ENCODE measurements around the gene GPR132. TPM values are rescaled to one million over a fixed set of nuclear protein-coding genes. Genes with fewer than 3 reads are reported as not detected.

Gene GPR132
- total RNA-seq, 1 donor from 2014 or later, result 2.2 TPM

DNA sequence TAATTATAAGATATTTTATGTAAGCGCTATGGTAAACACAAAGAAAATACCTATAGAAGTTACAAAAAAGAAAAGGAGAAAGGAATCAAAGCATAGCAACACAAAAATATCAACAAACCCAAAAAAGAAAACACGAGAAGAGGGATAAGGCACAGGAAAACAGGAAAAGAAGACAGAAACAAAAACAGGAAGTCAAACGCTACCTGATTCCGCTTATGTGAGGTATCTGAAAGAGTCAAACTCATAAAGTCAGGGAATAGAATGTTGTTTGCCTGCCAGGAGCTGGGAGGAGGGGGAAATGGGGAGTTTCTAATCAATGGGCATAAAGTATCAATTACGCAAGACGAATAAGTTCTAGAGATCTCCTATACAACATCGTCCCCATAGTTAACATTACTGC is 39.9 kb upstream of the GPR132 start:
- H3K27me3 Mint-ChIP-seq (ENCODE audit: low read depth, unreplicated experiment), result peaks cover 60% of the 10 kb centered on the region
- Histone ChIP-seq H3K27ac (ENCODE audit: low read depth, low read length) (no peak overlapping the region), H4K20me1 (ENCODE audit: insufficient read depth, low read length) (no peaks in the 10 kb centered on the region), H3K27me3 (ENCODE audit: insufficient read depth, low read length) (peaks cover 38% of the 10 kb centered on the region), H2AFZ (ENCODE audit: low read depth, low read length) (no peak overlapping the region), H3K36me3 (ENCODE audit: insufficient read depth, low read length) (no peaks in the 10 kb centered on the region), H3K4me3 (ENCODE audit: insufficient read depth, low read depth, low read length) (no peak overlapping the region), H3K9ac (ENCODE audit: low read length) (no peak overlapping the region), H3K9me3 (ENCODE audit: insufficient read depth, low read depth, low read length) (no peaks in the 10 kb centered on the region), H3K4me1 (ENCODE audit: insufficient read depth, low read length) (no peaks in the 10 kb centered on the region), H3K4me2 (ENCODE audit: low read length) (no peak overlapping the region), H3K79me2 (ENCODE audit: insufficient read depth, low read length) (no peaks in the 10 kb centered on the region)
- no peak overlapping the region for H3K4me3 Mint-ChIP-seq (ENCODE audit: unreplicated experiment)
- no peak overlapping the region for H3K27ac Mint-ChIP-seq (ENCODE audit: unreplicated experiment)
- peaks cover 5% of the 10 kb centered on the region for H3K9me3 Mint-ChIP-seq (ENCODE audit: unreplicated experiment)
- TF ChIP-seq, protein P1, sequence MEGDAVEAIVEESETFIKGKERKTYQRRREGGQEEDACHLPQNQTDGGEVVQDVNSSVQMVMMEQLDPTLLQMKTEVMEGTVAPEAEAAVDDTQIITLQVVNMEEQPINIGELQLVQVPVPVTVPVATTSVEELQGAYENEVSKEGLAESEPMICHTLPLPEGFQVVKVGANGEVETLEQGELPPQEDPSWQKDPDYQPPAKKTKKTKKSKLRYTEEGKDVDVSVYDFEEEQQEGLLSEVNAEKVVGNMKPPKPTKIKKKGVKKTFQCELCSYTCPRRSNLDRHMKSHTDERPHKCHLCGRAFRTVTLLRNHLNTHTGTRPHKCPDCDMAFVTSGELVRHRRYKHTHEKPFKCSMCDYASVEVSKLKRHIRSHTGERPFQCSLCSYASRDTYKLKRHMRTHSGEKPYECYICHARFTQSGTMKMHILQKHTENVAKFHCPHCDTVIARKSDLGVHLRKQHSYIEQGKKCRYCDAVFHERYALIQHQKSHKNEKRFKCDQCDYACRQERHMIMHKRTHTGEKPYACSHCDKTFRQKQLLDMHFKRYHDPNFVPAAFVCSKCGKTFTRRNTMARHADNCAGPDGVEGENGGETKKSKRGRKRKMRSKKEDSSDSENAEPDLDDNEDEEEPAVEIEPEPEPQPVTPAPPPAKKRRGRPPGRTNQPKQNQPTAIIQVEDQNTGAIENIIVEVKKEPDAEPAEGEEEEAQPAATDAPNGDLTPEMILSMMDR (IDR thresholded peaks at IDR 0.05; ENCODE audit: insufficient read depth, low read depth, low read length), result no peak
- TF ChIP-seq EZH2 (IDR thresholded peaks at IDR 0.05; ENCODE audit: insufficient read depth, low read length), result no peak
- DNase-seq (ENCODE audit: low read depth) (no peak), FAIRE-seq (no peak)
- no peaks in the 10 kb centered on the region for H3K4me1 Mint-ChIP-seq (ENCODE audit: low read depth, unreplicated experiment)
- H3K36me3 Mint-ChIP-seq (ENCODE audit: low read depth, unreplicated experiment), result no peaks in the 10 kb centered on the region

DNA sequence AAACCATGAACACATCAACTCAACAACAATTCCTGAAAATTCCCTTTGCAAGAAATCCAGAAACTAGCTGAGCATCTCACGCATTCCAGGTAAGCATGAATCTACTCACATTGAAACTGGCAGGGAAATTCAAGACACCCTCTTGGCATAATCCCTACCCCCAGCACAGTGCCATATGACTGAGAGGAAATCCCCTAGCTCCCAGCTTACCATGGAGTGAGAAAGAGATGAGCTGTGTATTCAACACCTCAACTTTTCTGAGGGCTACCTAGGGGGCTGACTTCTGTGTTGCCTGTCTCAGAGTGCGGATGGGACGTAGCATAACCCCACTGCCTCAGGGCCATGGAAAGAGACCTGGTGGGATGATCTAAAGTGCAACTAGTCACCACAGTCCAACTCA is 37.7 kb upstream of the GPR132 start:
- peaks cover 21% of the 10 kb centered on the region for H3K9me3 Mint-ChIP-seq (ENCODE audit: unreplicated experiment)

DNA sequence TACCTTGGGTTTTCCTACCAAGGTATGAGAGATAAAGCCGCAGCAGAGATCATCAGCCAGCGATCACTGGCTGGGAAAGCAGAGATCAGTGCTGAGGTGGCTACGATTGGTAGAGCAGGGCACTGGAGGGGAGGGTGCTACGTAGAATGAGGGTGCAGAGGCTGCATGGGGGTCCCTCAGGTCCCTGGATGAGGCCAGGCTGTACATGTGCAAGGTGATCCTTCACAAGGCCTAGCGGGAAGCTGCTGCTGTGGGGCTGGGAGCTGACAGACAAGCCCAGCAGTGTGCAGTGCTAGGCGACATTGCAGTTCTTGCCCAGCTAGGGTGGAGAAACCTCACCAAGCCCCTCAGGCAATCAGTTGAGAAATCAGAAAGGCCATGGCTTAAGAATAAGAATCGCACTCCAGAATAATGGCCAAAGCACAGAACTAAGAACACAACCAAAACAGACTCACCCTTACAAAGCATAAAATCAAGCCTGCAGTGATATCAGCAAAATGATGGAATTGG is 37.2 kb upstream of the GPR132 start:
- Histone ChIP-seq H3K36me3 (ENCODE audit: insufficient read depth, low read length) (no peaks in the 10 kb centered on the region), H3K9ac (ENCODE audit: low read length) (no peak overlapping the region), H2AFZ (ENCODE audit: low read depth, low read length) (no peak overlapping the region), H3K79me2 (ENCODE audit: insufficient read depth, low read length) (no peaks in the 10 kb centered on the region), H4K20me1 (ENCODE audit: insufficient read depth, low read length) (no peaks in the 10 kb centered on the region), H3K4me1 (ENCODE audit: insufficient read depth, low read length) (no peaks in the 10 kb centered on the region), H3K4me3 (ENCODE audit: insufficient read depth, low read depth, low read length) (no peak overlapping the region), H3K4me2 (ENCODE audit: low read length) (no peak overlapping the region), H3K9me3 (ENCODE audit: insufficient read depth, low read depth, low read length) (peaks cover 6% of the 10 kb centered on the region), H3K27me3 (ENCODE audit: insufficient read depth, low read length) (peaks cover 31% of the 10 kb centered on the region), H3K27ac (ENCODE audit: low read depth, low read length) (no peak overlapping the region)
- Mint-ChIP-seq H3K9me3 (ENCODE audit: unreplicated experiment) (peaks cover 21% of the 10 kb centered on the region), H3K36me3 (ENCODE audit: low read depth, unreplicated experiment) (no peaks in the 10 kb centered on the region), H3K27ac (ENCODE audit: unreplicated experiment) (no peak overlapping the region), H3K4me3 (ENCODE audit: unreplicated experiment) (no peak overlapping the region), H3K4me1 (ENCODE audit: low read depth, unreplicated experiment) (no peaks in the 10 kb centered on the region), H3K27me3 (ENCODE audit: low read depth, unreplicated experiment) (peaks cover 51% of the 10 kb centered on the region)
- no peak for TF ChIP-seq EZH2 (IDR thresholded peaks at IDR 0.05; ENCODE audit: insufficient read depth, low read length)
- TF ChIP-seq, protein P1 (IDR thresholded peaks at IDR 0.05; ENCODE audit: insufficient read depth, low read depth, low read length), result no peak
- no peak for DNase-seq (ENCODE audit: low read depth)
- FAIRE-seq, result no peak

More for the DNA sequence above, 37.7 kb upstream of the GPR132 start:
- peaks cover 6% of the 10 kb centered on the region for H3K9me3 ChIP-seq (ENCODE audit: insufficient read depth, low read depth, low read length)
- DNase-seq (ENCODE audit: low read depth) (no peak), FAIRE-seq (no peak)
- Mint-ChIP-seq H3K4me3 (ENCODE audit: unreplicated experiment) (no peak overlapping the region), H3K36me3 (ENCODE audit: low read depth, unreplicated experiment) (no peaks in the 10 kb centered on the region), H3K27me3 (ENCODE audit: low read depth, unreplicated experiment) (peaks cover 56% of the 10 kb centered on the region), H3K27ac (ENCODE audit: unreplicated experiment) (no peak overlapping the region), H3K4me1 (ENCODE audit: low read depth, unreplicated experiment) (no peaks in the 10 kb centered on the region)
- H3K4me3 ChIP-seq (ENCODE audit: insufficient read depth, low read depth, low read length), result no peak overlapping the region
- H3K9ac ChIP-seq (ENCODE audit: low read length), result no peak overlapping the region
- H2AFZ ChIP-seq (ENCODE audit: low read depth, low read length), result no peak overlapping the region
- no peaks in the 10 kb centered on the region for H3K79me2 ChIP-seq (ENCODE audit: insufficient read depth, low read length)
- TF ChIP-seq EZH2 (IDR thresholded peaks at IDR 0.05; ENCODE audit: insufficient read depth, low read length), result no peak
- TF ChIP-seq, protein P1 (IDR thresholded peaks at IDR 0.05; ENCODE audit: insufficient read depth, low read depth, low read length), result no peak
- H3K4me2 ChIP-seq (ENCODE audit: low read length), result no peak overlapping the region
- H4K20me1 ChIP-seq (ENCODE audit: insufficient read depth, low read length), result no peaks in the 10 kb centered on the region
- peaks cover 33% of the 10 kb centered on the region for H3K27me3 ChIP-seq (ENCODE audit: insufficient read depth, low read length)
- no peaks in the 10 kb centered on the region for H3K36me3 ChIP-seq (ENCODE audit: insufficient read depth, low read length)
- H3K4me1 ChIP-seq (ENCODE audit: insufficient read depth, low read length), result no peaks in the 10 kb centered on the region
- H3K27ac ChIP-seq (ENCODE audit: low read depth, low read length), result no peak overlapping the region
